ENCODE results near the gene ZNF75A.
A peak's percentile ranks its signal among the peaks of the same experiment; 100 is the strongest.

Gene ZNF75A

GRCh38 chr16:3328104-3328503 is 22.8 kb downstream of the ZNF75A start:
- H3K4me1 ChIP-seq (ENCODE audit: control insufficient read depth in 1 of 2, insufficient read depth in 2 of 2, low read length in 2 of 2), result peaks cover 8 to 14% of the 10 kb centered on the region in 2 donors
- no peak overlapping the region for H3K9ac ChIP-seq (ENCODE audit: low read depth in 1 of 2, low read length in 2 of 2)
- H3K4me3 ChIP-seq (ENCODE audit: low read depth in 1 of 2, low read length in 2 of 2), result peak overlapping the region in 1 of 2 donors; percentile 24
- H3K9me3 ChIP-seq (ENCODE audit: control insufficient read depth in 1 of 2, low read length in 2 of 2), result peaks cover 9 to 19% of the 10 kb centered on the region in 2 donors
- H3K36me3 ChIP-seq (ENCODE audit: control insufficient read depth in 1 of 2, insufficient read depth in 2 of 2, low read length in 2 of 2), result no peaks in the 10 kb centered on the region
- peak overlapping the region; percentile 6 for H3K27ac ChIP-seq (ENCODE audit: low read depth, low read length)
- H3K27me3 ChIP-seq (ENCODE audit: control insufficient read depth in 1 of 2, insufficient read depth in 2 of 2, low read length in 2 of 2), result no peaks in the 10 kb centered on the region

GRCh38 chr16:3328643-3329042 is 23.3 kb downstream of the ZNF75A start:
- no peaks in the 10 kb centered on the region for H3K36me3 ChIP-seq (ENCODE audit: control insufficient read depth in 1 of 2, insufficient read depth in 2 of 2, low read length in 2 of 2)
- H3K27me3 ChIP-seq (ENCODE audit: control insufficient read depth in 1 of 2, insufficient read depth in 2 of 2, low read length in 2 of 2), result no peaks in the 10 kb centered on the region
- peak overlapping the region in 1 of 2 donors; percentile 24 for H3K4me3 ChIP-seq (ENCODE audit: low read depth in 1 of 2, low read length in 2 of 2)
- peaks cover 8 to 14% of the 10 kb centered on the region in 2 donors for H3K4me1 ChIP-seq (ENCODE audit: control insufficient read depth in 1 of 2, insufficient read depth in 2 of 2, low read length in 2 of 2)
- peaks cover 7 to 13% of the 10 kb centered on the region in 2 donors for H3K9me3 ChIP-seq (ENCODE audit: control insufficient read depth in 1 of 2, low read length in 2 of 2)
- peak overlapping the region; percentile 6 for H3K27ac ChIP-seq (ENCODE audit: low read depth, low read length)
- no peak overlapping the region for H3K9ac ChIP-seq (ENCODE audit: low read depth in 1 of 2, low read length in 2 of 2)

- Histone ChIP-seq H3K9me3 (ENCODE audit: control insufficient read depth in 1 of 2, low read length in 2 of 2) (no peaks in the 10 kb centered on the region), H3K27ac (ENCODE audit: low read depth, low read length) (no peak overlapping the region), H3K36me3 (ENCODE audit: control insufficient read depth in 1 of 2, insufficient read depth in 2 of 2, low read length in 2 of 2) (no peaks in the 10 kb centered on the region), H3K4me1 (ENCODE audit: control insufficient read depth in 1 of 2, insufficient read depth in 2 of 2, low read length in 2 of 2) (peaks cover 4% of the 10 kb centered on the region in 2 donors), H3K4me3 (ENCODE audit: low read depth in 1 of 2, low read length in 2 of 2) (no peak overlapping the region), H3K27me3 (ENCODE audit: control insufficient read depth in 1 of 2, insufficient read depth in 2 of 2, low read length in 2 of 2) (no peaks in the 10 kb centered on the region), H3K9ac (ENCODE audit: low read depth in 1 of 2, low read length in 2 of 2) (no peak overlapping the region)
Measured at GRCh38 chr16:3346041-3346440, 40.7 kb downstream of the ZNF75A start.

- no peak overlapping the region for H3K9ac ChIP-seq (ENCODE audit: low read depth in 1 of 2, low read length in 2 of 2)
- no peak overlapping the region for H3K4me3 ChIP-seq (ENCODE audit: low read depth in 1 of 2, low read length in 2 of 2)
- no peaks in the 10 kb centered on the region for H3K27me3 ChIP-seq (ENCODE audit: control insufficient read depth in 1 of 2, insufficient read depth in 2 of 2, low read length in 2 of 2)
- H3K27ac ChIP-seq (ENCODE audit: low read depth, low read length), result no peak overlapping the region
- peaks cover 4% of the 10 kb centered on the region in 2 donors for H3K4me1 ChIP-seq (ENCODE audit: control insufficient read depth in 1 of 2, insufficient read depth in 2 of 2, low read length in 2 of 2)
- no peaks in the 10 kb centered on the region for H3K36me3 ChIP-seq (ENCODE audit: control insufficient read depth in 1 of 2, insufficient read depth in 2 of 2, low read length in 2 of 2)
- no peaks in the 10 kb centered on the region for H3K9me3 ChIP-seq (ENCODE audit: control insufficient read depth in 1 of 2, low read length in 2 of 2)
Measured at GRCh38 chr16:3347586-3347985, 42.3 kb downstream of the ZNF75A start.

- H3K27me3 ChIP-seq (ENCODE audit: control insufficient read depth in 1 of 2, insufficient read depth in 2 of 2, low read length in 2 of 2), result no peaks in the 10 kb centered on the region
- H3K36me3 ChIP-seq (ENCODE audit: control insufficient read depth in 1 of 2, insufficient read depth in 2 of 2, low read length in 2 of 2), result no peaks in the 10 kb centered on the region
- H3K9ac ChIP-seq (ENCODE audit: low read depth in 1 of 2, low read length in 2 of 2), result no peak overlapping the region
- H3K9me3 ChIP-seq (ENCODE audit: control insufficient read depth in 1 of 2, low read length in 2 of 2), result no peaks in the 10 kb centered on the region
- peaks cover 4% of the 10 kb centered on the region in 2 donors for H3K4me1 ChIP-seq (ENCODE audit: control insufficient read depth in 1 of 2, insufficient read depth in 2 of 2, low read length in 2 of 2)
- H3K27ac ChIP-seq (ENCODE audit: low read depth, low read length), result no peak overlapping the region
- no peak overlapping the region for H3K4me3 ChIP-seq (ENCODE audit: low read depth in 1 of 2, low read length in 2 of 2)
Measured at GRCh38 chr16:3348547-3349167, 43.4 kb downstream of the ZNF75A start.

- H3K4me3 ChIP-seq (ENCODE audit: low read depth in 1 of 2, low read length in 2 of 2), result peak overlapping the region in 1 of 2 donors; percentile 12
- H3K4me1 ChIP-seq (ENCODE audit: control insufficient read depth in 1 of 2, insufficient read depth in 2 of 2, low read length in 2 of 2), result peaks cover 4% of the 10 kb centered on the region in 2 donors
- no peak overlapping the region for H3K9ac ChIP-seq (ENCODE audit: low read depth in 1 of 2, low read length in 2 of 2)
- H3K9me3 ChIP-seq (ENCODE audit: control insufficient read depth in 1 of 2, low read length in 2 of 2), result no peaks in the 10 kb centered on the region
- no peaks in the 10 kb centered on the region for H3K36me3 ChIP-seq (ENCODE audit: control insufficient read depth in 1 of 2, insufficient read depth in 2 of 2, low read length in 2 of 2)
- H3K27me3 ChIP-seq (ENCODE audit: control insufficient read depth in 1 of 2, insufficient read depth in 2 of 2, low read length in 2 of 2), result no peaks in the 10 kb centered on the region
- no peak overlapping the region for H3K27ac ChIP-seq (ENCODE audit: low read depth, low read length)
Measured at GRCh38 chr16:3349175-3349574, 43.9 kb downstream of the ZNF75A start.

- Histone ChIP-seq H3K36me3 (ENCODE audit: control insufficient read depth in 1 of 2, insufficient read depth in 2 of 2, low read length in 2 of 2) (no peaks in the 10 kb centered on the region), H3K27me3 (ENCODE audit: control insufficient read depth in 1 of 2, insufficient read depth in 2 of 2, low read length in 2 of 2) (no peaks in the 10 kb centered on the region), H3K9ac (ENCODE audit: low read depth in 1 of 2, low read length in 2 of 2) (no peak within 1 kb of the TSS), H3K4me1 (ENCODE audit: control insufficient read depth in 1 of 2, insufficient read depth in 2 of 2, low read length in 2 of 2) (no peaks in the 10 kb centered on the region), H3K9me3 (ENCODE audit: control insufficient read depth in 1 of 2, low read length in 2 of 2) (peaks cover 0 to 2% of the 10 kb centered on the region in 2 donors), H3K4me3 (ENCODE audit: low read depth in 1 of 2, low read length in 2 of 2) (no peak within 1 kb of the TSS), H3K27ac (ENCODE audit: low read depth, low read length) (no peak within 1 kb of the TSS)
Measured at GRCh38 chr16:3355589-3355988, 50.3 kb downstream of the ZNF75A start, which contains the start of gene OR2C1. TSS of gene OR2C1 (plus strand) at chr16:3355889. CDS start at chr16:3355941, 52 bp downstream.

- Histone ChIP-seq H3K27ac (ENCODE audit: low read depth, low read length) (no peak overlapping the region), H3K9ac (ENCODE audit: low read depth in 1 of 2, low read length in 2 of 2) (no peak overlapping the region), H3K27me3 (ENCODE audit: control insufficient read depth in 1 of 2, insufficient read depth in 2 of 2, low read length in 2 of 2) (no peaks in the 10 kb centered on the region), H3K4me3 (ENCODE audit: low read depth in 1 of 2, low read length in 2 of 2) (no peak overlapping the region), H3K36me3 (ENCODE audit: control insufficient read depth in 1 of 2, insufficient read depth in 2 of 2, low read length in 2 of 2) (no peaks in the 10 kb centered on the region), H3K4me1 (ENCODE audit: control insufficient read depth in 1 of 2, insufficient read depth in 2 of 2, low read length in 2 of 2) (no peaks in the 10 kb centered on the region), H3K9me3 (ENCODE audit: control insufficient read depth in 1 of 2, low read length in 2 of 2) (peaks cover 0 to 2% of the 10 kb centered on the region in 2 donors)
Measured at GRCh38 chr16:3356118-3356517, 50.8 kb downstream of the ZNF75A start.

GRCh38 chr16:3358871-3359270 is 53.6 kb downstream of the ZNF75A start:
- Histone ChIP-seq H3K27me3 (ENCODE audit: control insufficient read depth in 1 of 2, insufficient read depth in 2 of 2, low read length in 2 of 2) (no peaks in the 10 kb centered on the region), H3K27ac (ENCODE audit: low read depth, low read length) (no peak overlapping the region), H3K4me1 (ENCODE audit: control insufficient read depth in 1 of 2, insufficient read depth in 2 of 2, low read length in 2 of 2) (no peaks in the 10 kb centered on the region), H3K9me3 (ENCODE audit: control insufficient read depth in 1 of 2, low read length in 2 of 2) (peaks cover 2 to 8% of the 10 kb centered on the region in 2 donors), H3K9ac (ENCODE audit: low read depth in 1 of 2, low read length in 2 of 2) (no peak overlapping the region), H3K4me3 (ENCODE audit: low read depth in 1 of 2, low read length in 2 of 2) (no peak overlapping the region), H3K36me3 (ENCODE audit: control insufficient read depth in 1 of 2, insufficient read depth in 2 of 2, low read length in 2 of 2) (no peaks in the 10 kb centered on the region)

GRCh38 chr16:3362931-3363330 is 57.6 kb downstream of the ZNF75A start:
- Histone ChIP-seq H3K4me3 (ENCODE audit: low read depth in 1 of 2, low read length in 2 of 2) (no peak overlapping the region), H3K36me3 (ENCODE audit: control insufficient read depth in 1 of 2, insufficient read depth in 2 of 2, low read length in 2 of 2) (no peaks in the 10 kb centered on the region), H3K9ac (ENCODE audit: low read depth in 1 of 2, low read length in 2 of 2) (no peak overlapping the region), H3K27ac (ENCODE audit: low read depth, low read length) (no peak overlapping the region), H3K27me3 (ENCODE audit: control insufficient read depth in 1 of 2, insufficient read depth in 2 of 2, low read length in 2 of 2) (no peaks in the 10 kb centered on the region), H3K9me3 (ENCODE audit: control insufficient read depth in 1 of 2, low read length in 2 of 2) (peaks cover 8 to 22% of the 10 kb centered on the region in 2 donors), H3K4me1 (ENCODE audit: control insufficient read depth in 1 of 2, insufficient read depth in 2 of 2, low read length in 2 of 2) (no peaks in the 10 kb centered on the region)
